Fibroblast of villous mesenchyme (primary cell): ENCODE data around the gene LST1. TPM values are rescaled to one million over a fixed set of nuclear protein-coding genes. Genes with fewer than 3 reads are reported as not detected.

Experiments used
- DNase-seq: peaks from one replicate; pipeline ENCODE4 v3.0.0-alpha.2; 2010; ENCODE audit warnings: low read depth
- H3K4me3 ChIP-seq: 2 replicates; pipeline ENCODE4 v1.5.1; 2011; ENCODE audit warnings: low read depth, mild to moderate bottlenecking, low read length
- total RNA-seq: library from RNA; depleted of rRNA; stranded (reverse); fragments of >200 nt; gene quantifications from 2 replicates; pipeline ENCODE4 v1.2.3, GENCODE V29; 2012
- TF ChIP-seq, protein P1 (sequence below): IDR thresholded peaks from 2 replicates; pipeline ENCODE4 v1.5.1; 2012; ENCODE audit warnings: low read depth, mild to moderate bottlenecking, low read length; ENCODE audit not compliant: insufficient read depth

Gene LST1
- total RNA-seq, 1 donor = not detected

DNA sequence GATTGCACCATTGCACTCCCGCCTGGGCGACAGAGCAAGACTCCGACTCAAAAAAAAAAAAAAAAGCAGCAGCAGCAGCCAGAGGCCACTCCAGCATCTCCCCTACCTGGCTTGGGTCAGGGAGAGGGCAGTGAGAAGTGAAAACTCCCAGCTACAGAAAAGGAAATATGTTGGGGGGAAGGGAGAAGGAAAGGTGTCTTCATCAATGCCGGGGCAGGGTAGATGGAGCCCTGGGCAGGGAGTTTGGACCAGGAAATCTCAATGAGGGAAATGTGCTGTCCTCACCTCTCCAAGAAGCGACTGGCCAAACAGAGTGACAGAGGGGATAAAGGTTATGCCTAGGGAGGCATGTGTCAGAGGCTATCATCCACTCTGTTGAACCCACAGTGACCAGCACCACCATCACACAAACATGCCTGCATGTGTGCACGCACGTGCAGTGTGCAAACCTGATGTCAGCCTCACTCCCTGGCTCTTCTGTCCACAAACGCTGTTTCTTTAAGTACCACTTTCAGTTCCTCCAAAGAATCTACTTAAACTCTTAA lies 28.1 kb downstream of the LST1 start:
- DNase-seq = no peak
- TF ChIP-seq, protein P1, sequence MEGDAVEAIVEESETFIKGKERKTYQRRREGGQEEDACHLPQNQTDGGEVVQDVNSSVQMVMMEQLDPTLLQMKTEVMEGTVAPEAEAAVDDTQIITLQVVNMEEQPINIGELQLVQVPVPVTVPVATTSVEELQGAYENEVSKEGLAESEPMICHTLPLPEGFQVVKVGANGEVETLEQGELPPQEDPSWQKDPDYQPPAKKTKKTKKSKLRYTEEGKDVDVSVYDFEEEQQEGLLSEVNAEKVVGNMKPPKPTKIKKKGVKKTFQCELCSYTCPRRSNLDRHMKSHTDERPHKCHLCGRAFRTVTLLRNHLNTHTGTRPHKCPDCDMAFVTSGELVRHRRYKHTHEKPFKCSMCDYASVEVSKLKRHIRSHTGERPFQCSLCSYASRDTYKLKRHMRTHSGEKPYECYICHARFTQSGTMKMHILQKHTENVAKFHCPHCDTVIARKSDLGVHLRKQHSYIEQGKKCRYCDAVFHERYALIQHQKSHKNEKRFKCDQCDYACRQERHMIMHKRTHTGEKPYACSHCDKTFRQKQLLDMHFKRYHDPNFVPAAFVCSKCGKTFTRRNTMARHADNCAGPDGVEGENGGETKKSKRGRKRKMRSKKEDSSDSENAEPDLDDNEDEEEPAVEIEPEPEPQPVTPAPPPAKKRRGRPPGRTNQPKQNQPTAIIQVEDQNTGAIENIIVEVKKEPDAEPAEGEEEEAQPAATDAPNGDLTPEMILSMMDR = no peak
- H3K4me3 ChIP-seq = no peak overlapping the region

DNA sequence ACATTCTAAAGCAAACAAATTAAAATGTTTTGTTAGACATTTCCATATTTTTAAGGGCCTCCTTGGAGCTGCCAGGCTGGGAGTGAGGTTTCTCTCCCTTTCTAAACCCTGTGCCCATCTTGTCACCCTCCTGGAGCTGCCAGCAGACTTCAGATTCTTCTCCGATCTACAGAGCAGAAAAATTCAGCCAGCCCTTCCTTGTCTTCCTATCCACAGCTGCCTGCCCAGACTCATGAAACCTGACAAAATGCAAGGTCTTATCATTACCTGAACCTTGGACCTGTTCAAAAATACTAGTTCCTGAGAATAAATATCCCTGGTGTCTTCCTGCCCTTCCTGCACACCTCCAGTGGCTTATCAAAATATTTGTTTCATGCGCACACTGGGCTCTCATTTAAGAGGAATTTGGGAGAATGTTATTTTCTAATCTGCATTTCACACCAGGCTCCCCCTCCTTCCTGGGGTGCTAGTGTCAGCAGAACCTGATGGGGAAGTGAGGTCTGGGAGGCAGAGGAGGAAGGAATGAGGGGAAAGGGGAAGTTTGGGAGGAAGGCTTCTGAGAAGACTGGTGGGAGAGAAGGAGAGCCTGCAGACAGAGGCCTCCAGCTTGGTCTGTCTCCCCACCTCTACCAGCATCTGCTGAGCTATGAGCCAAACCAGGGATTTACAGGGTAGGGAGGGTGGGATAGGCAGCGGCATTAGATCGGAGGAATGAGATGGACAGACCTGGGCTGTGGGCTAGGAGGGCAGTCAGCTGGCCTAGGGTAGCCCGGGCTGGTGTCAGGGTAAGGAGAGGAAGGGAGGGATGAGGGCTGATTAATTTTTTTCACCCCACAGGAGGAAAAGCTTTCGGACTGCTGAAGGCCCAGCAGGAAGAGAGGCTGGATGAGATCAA lies 28.9 kb downstream of the LST1 start, which contains the start of gene AIF1:
Gene AIF1, plus strand, starts transcription at position 551 of the 895 bp plus-strand sequence. Its CDS starts 96 bp downstream, at position 647.
- TF ChIP-seq, protein P1 = no peak
- no peak within 1 kb of the TSS for H3K4me3 ChIP-seq
- no peak for DNase-seq

DNA sequence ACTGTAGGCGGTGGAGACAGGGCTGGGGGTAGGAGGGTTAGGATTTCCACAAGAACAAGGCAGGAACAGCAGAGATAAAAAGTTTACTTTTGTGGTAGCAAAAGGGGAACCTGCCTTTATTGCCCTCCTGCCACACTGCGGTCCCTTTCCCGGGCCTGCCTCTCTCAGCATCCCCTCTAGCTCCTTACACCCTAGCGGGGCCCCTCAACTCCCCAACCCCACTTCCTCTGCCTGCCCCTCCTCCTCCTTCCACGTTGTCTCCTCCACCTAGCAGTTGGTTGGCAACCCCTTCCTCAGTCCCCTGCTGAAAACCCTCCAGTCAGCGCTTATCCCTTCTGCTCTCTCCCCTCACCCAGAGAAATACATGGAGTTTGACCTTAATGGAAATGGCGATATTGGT lies 29.7 kb downstream of the LST1 start:
- TF ChIP-seq, protein P1 = no peak
- DNase-seq = no peak
- H3K4me3 ChIP-seq = no peak overlapping the region

DNA sequence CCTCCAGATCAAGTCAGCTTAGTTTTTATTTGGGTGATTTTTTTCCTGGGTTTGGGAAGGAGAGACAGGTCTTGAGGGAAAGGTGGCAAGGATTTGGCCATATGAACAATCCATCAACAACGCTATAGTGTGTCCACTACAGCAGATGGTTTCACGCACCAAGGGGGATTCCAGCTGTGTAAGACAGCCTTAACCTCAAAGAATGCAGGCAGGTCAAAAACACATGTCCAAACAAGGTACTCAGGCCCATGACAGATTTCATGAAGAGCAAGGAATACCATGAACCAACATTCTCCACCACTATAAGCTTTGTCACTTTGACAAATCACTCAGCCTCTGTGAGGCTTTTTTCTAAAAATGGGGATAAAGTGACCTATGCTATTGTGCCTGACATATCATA lies 30.9 kb downstream of the LST1 start:
- TF ChIP-seq, protein P1 = no peak
- H3K4me3 ChIP-seq = no peak overlapping the region
- no peak for DNase-seq

DNA sequence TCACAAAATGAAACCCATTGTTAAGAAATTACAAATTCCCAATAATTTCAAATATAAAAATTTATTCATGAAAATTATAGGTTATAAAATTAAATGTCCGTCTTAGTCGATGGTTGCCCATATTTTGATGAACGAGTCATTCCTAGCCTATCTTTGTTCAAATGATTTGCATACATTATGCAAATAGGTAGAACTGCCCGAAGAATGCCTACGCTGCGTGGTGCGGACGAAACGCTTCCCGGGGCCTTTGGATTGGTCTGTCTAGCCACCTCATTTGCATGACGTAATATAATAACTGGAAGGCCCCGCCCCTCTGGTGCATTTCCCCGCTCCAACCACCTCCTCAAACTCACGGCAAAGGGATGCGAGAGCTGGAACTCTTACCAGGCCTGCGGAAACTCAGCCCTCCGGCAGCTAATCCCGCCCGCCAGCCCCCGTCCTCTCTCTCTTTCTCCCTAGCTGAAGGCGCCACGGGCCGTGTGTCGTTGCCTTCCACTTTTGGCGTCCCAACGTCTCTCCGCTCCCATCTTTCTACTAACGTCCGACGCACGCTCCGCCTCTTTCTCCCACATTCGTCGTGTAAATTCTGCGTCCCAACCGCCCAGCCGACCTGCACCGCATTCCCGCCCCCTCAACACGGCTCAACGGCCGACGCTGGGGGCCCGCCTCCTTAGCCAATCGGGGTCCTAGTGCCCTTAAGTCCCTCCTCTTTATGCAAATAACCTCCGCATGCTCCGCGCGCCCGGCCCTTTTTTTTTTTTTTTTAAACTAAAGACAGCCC lies 33.9 kb downstream of the LST1 start:
- DNase-seq = peak; percentile 100
- TF ChIP-seq, protein P1 = no peak
- H3K4me3 ChIP-seq = peak overlapping the region; percentile 77

DNA sequence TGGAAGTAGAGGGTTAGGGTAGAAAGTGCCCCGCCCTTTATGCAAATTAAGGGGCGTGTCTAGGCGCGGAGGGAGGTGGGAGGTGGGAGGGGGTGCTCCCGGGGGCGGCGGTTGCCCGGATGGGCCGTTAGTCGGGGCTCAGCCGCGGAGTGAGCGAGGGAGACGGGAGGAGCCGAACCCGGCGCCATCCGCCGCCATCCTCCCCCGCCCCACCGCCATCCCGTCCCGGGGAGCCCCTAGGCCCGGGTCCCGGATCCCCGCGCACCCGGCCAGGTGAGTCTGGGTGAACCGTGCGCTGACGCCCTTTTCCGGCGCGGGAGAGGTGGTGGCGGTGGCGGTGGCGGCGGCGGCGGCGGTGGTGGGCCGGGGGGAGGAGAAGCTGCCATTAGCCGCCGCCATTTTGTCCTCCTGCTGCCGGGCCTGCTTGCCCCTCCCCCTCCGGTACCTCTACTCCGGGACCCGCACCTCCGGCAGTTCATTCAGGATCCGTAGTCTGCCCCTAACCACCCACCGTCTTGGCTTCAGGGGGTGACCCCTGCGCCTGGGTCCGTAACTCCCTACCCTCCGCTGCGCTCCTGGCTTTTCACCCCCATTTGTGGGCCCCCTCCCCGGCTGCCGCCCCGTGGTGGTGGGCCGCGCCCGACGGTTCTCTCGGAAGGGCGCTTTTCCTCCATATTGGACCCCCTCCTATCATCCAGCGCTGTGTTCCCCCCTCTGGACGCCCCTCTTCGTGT lies 34.7 kb downstream of the LST1 start, which contains the start of gene PRRC2A:
Gene PRRC2A, plus strand, starts transcription at position 130 of the 734 bp plus-strand sequence. CDS start 2,075 bp downstream, outside the sequence.
- peak within 1 kb of the TSS; percentile 77 for H3K4me3 ChIP-seq
- no peak for DNase-seq
- TF ChIP-seq, protein P1 = no peak
